K562 (cell line): Measurements from ENCODE around the gene TRAF3. TPM values are rescaled to one million over a fixed set of nuclear protein-coding genes. Genes with fewer than 3 reads are reported as not detected.

Experiments used
- ARHGAP35 ChIP-seq: fragments of 450-650 bp; IDR thresholded peaks from 2 replicates; pipeline ENCODE4 v1.6.1; 2018; ENCODE audit not compliant: partially characterized antibody
- MGA ChIP-seq: fragments of 450-650 bp; IDR thresholded peaks from 2 replicates; pipeline ENCODE4 v1.6.1; 2016; ENCODE audit warnings: mild to moderate bottlenecking, moderate library complexity
- polyA plus RNA-seq, 8 experiments: library from polyadenylated mRNA; depleted of rRNA in 4 of 8; stranded (reverse) in 5 of 8; unstranded in 3 of 8; fragments of >200 nt; fragmentation: Nextera tagmentation in 2 of 8; fragmentation: Illumina TruSeq in 1 of 8; extraction: Ambion mirVana in 2 of 8; extraction: Trizol in 1 of 8; gene quantifications; 2 replicates each; pipeline versions ENCODE4 v1.2.1 to v1.2.3, GENCODE V29; 2011 to 2014; ENCODE audit warnings: inconsistent platforms in 1 of 8, missing spikeins in 1 of 8
- total RNA-seq, 7 experiments: library from RNA; depleted of rRNA in 6 of 7; stranded (reverse); fragments of >200 nt in 6 of 7; fragmentation: Illumina TruSeq in 2 of 7; extraction: Trizol in 2 of 7; gene quantifications; 2 replicates each; pipeline versions ENCODE4 v1.2.1 to v1.2.3, GENCODE V29; 2011 to 2021; ENCODE audit warnings: low replicate concordance in 1 of 7

The TRAF3 gene
- total and polyA plus RNA-seq, 9 of the 15 experiments (the other 6 are each of a cell fraction or from before 2014, with no cell fraction given): 0.52 to 21.3 (median 9.9) TPM

- TF ChIP-seq MGA: no peak
- no peak for TF ChIP-seq ARHGAP35
Observed at GRCh38 chr14:102938191-102938590, 160.9 kb downstream of the TRAF3 start (continued).
